Activated CD8-positive, alpha-beta T cell treated with anti-CD3 and anti-CD28 coated beads for 36 hours (primary cell): Measurements from ENCODE around the gene GPATCH3. TPM values are rescaled to one million over a fixed set of nuclear protein-coding genes. Genes with fewer than 3 reads are reported as not detected.

Source experiments
- ATAC-seq: fragments of 200-7000 bp; cut with Tn5 transposase; one replicate; pipeline ENCODE4 v1.10.0; 2021; ENCODE audit warnings: mild to moderate bottlenecking, moderate library complexity
- CTCF ChIA-PET: fragments of 350-600 bp; sonication (Branson Sonifier 250); formaldehyde crosslinking; loops from one replicate; lab custom pipeline; 2021; ENCODE audit warnings: antibody characterized with exemption; lab: Charles Lee
- POLR2A ChIA-PET: fragments of 350-600 bp; sonication (Branson Sonifier 250); formaldehyde crosslinking; loops from one replicate; lab custom pipeline; 2021; ENCODE audit warnings: antibody characterized with exemption; lab: Charles Lee
- DNase-seq: peaks from one replicate; pipeline ENCODE4 v3.0.0-alpha.2; 2020
- H3K27ac Mint-ChIP-seq: one replicate; pipeline ENCODE4 v1.8.0; 2021; ENCODE audit warnings: mild to moderate bottlenecking, mixed read lengths
- H3K27me3 Mint-ChIP-seq: one replicate; pipeline ENCODE4 v1.8.0; 2021; ENCODE audit warnings: mixed read lengths
- H3K36me3 Mint-ChIP-seq: one replicate; pipeline ENCODE4 v1.8.0; 2021; ENCODE audit warnings: low read depth, mixed read lengths
- H3K4me1 Mint-ChIP-seq: one replicate; pipeline ENCODE4 v1.8.0; 2021; ENCODE audit warnings: low read depth, mixed read lengths
- H3K4me3 Mint-ChIP-seq: one replicate; pipeline ENCODE4 v1.8.0; 2021; ENCODE audit warnings: mild to moderate bottlenecking, moderate library complexity, mixed read lengths
- H3K9me3 Mint-ChIP-seq: one replicate; pipeline ENCODE4 v1.8.0; 2021; ENCODE audit warnings: mixed read lengths
- CTCF ChIP-seq: fragments of 200-600 bp; IDR thresholded peaks from one replicate; pipeline ENCODE4 v1.8.0; 2022; ENCODE audit warnings: antibody characterized with exemption, mild to moderate bottlenecking
- intact Hi-C: fragments of 100-400 bp; cut with micrococcal nuclease; formaldehyde crosslinking; loops from one replicate; pipeline ENCODE4 v1.10.0; 2022
- total RNA-seq, 2 experiments: library from RNA; stranded (reverse); gene quantifications; one replicate each; pipeline ENCODE4 v1.2.3, GENCODE V29; 2021

Gene GPATCH3
- total RNA-seq, 2 experiments from 2014 or later: 8.7 to 9.6 TPM

- H3K9me3 Mint-ChIP-seq: no peaks in the 10 kb centered on the region
These were observed 42.1 kb downstream of the GPATCH3 start for GRCh38 chr1:26858160-26858559.

GRCh38 chr1:26857473-26858060 is 42.7 kb downstream of the GPATCH3 start:
- H3K9me3 Mint-ChIP-seq: no peaks in the 10 kb centered on the region
- peaks cover 18% of the 10 kb centered on the region for H3K36me3 Mint-ChIP-seq
- H3K27me3 Mint-ChIP-seq: no peaks in the 10 kb centered on the region
- ChIA-PET POLR2A (interaction anchor here (1.1 to 2.5 kb wide), 4 partner anchors 16 to 41 kb away, joined by 3 to 17 read pairs (median 5); no protein-coding TSS in a partner anchor), CTCF (interaction anchor here (0.8 to 2.5 kb wide), 4 partner anchors 20 to 255 kb away, joined by 3 to 9 read pairs (median 4); no protein-coding TSS in a partner anchor)
- intact Hi-C loops: no loop called here
- no peak overlapping the region for H3K4me3 Mint-ChIP-seq
- no peak for TF ChIP-seq CTCF
- H3K4me1 Mint-ChIP-seq: peaks cover 7% of the 10 kb centered on the region
- ATAC-seq: no peak
- no peak for DNase-seq
- H3K27ac Mint-ChIP-seq: no peak overlapping the region

More at GRCh38 chr1:26858160-26858559, 42.1 kb downstream of the GPATCH3 start:
- no peak for ATAC-seq
- H3K27ac Mint-ChIP-seq: no peak overlapping the region
- POLR2A ChIA-PET: interaction anchor here (0.6 to 2.5 kb wide), 8 partner anchors 9 to 278 kb away, joined by 3 to 17 read pairs (median 4); no protein-coding TSS in a partner anchor
- peaks cover 12% of the 10 kb centered on the region for H3K4me1 Mint-ChIP-seq
- H3K4me3 Mint-ChIP-seq: no peak overlapping the region
- DNase-seq: no peak
- TF ChIP-seq CTCF: no peak
- CTCF ChIA-PET: interaction anchor here (0.8 to 2.5 kb wide), 6 partner anchors 9 to 256 kb away, joined by 3 to 9 read pairs (median 4); no protein-coding TSS in a partner anchor
- H3K27me3 Mint-ChIP-seq: no peaks in the 10 kb centered on the region
- intact Hi-C loops: no loop called here
- H3K36me3 Mint-ChIP-seq: peaks cover 12% of the 10 kb centered on the region

GRCh38 chr1:26856604-26857469 is 43.4 kb downstream of the GPATCH3 start:
- Mint-ChIP-seq H3K27me3 (no peaks in the 10 kb centered on the region), H3K36me3 (peaks cover 24% of the 10 kb centered on the region), H3K9me3 (no peaks in the 10 kb centered on the region), H3K4me3 (no peak overlapping the region), H3K4me1 (no peaks in the 10 kb centered on the region), H3K27ac (no peak overlapping the region)
- CTCF ChIA-PET: interaction anchor here (0.8 to 2.0 kb wide), 5 partner anchors 9 to 254 kb away, joined by 3 to 7 read pairs (median 6); no protein-coding TSS in a partner anchor
- DNase-seq (no peak), ATAC-seq (no peak)
- POLR2A ChIA-PET: interaction anchor here (0.7 to 2.9 kb wide), 5 partner anchors 8 to 34 kb away, joined by 3 to 17 read pairs (median 4); no protein-coding TSS in a partner anchor
- intact Hi-C loops: no loop called here
- TF ChIP-seq CTCF: no peak

- Mint-ChIP-seq H3K4me3 (no peak overlapping the region), H3K9me3 (no peaks in the 10 kb centered on the region), H3K36me3 (peaks cover 27% of the 10 kb centered on the region), H3K27ac (no peak overlapping the region), H3K4me1 (no peaks in the 10 kb centered on the region), H3K27me3 (no peaks in the 10 kb centered on the region)
- DNase-seq: no peak
- intact Hi-C loops: no loop called here
- CTCF ChIA-PET: interaction anchor here (1.4 to 2.0 kb wide), 3 partner anchors 9 to 23 kb away, joined by 5 to 7 read pairs (median 6); no protein-coding TSS in a partner anchor
- no peak for TF ChIP-seq CTCF
- ATAC-seq: no peak
- POLR2A ChIA-PET: interaction anchor here (0.7 to 2.9 kb wide), 6 partner anchors 9 to 35 kb away, joined by 3 to 13 read pairs (median 4); no protein-coding TSS in a partner anchor
These were observed 44.1 kb downstream of the GPATCH3 start for GRCh38 chr1:26856181-26856580.
